ENCODE data around the gene KRTAP5-10. TPM values are rescaled to one million over a fixed set of nuclear protein-coding genes. Genes with fewer than 3 reads are reported as not detected.

The KRTAP5-10 gene
- not detected in 2 replicates for total RNA-seq

GRCh38 chr11:71565263-71565662 lies at the start of gene KRTAP5-10:
Gene KRTAP5-10 (plus strand): TSS chr11:71565563. CDS start chr11:71565588, 25 bp downstream.

GRCh38 chr11:71526796-71527575 lies 38.4 kb upstream of the KRTAP5-10 start, which contains the start of gene KRTAP5-7:
Gene KRTAP5-7 (plus strand): TSS chr11:71527267. CDS start chr11:71527301, 34 bp downstream.

GRCh38 chr11:71537977-71538665 lies 27.2 kb upstream of the KRTAP5-10 start, which contains the start of gene KRTAP5-8:
Gene KRTAP5-8 (plus strand): TSS chr11:71538025. CDS start chr11:71538056, 31 bp downstream.

GRCh38 chr11:71548120-71548519 lies 17.2 kb upstream of the KRTAP5-10 start, which contains the start of gene KRTAP5-9:
Gene KRTAP5-9 (plus strand): TSS chr11:71548420. CDS start chr11:71548658, 238 bp downstream.

GRCh38 chr11:71582309-71582895 lies 17.0 kb downstream of the KRTAP5-10 start, which contains the start of gene KRTAP5-11:
Gene KRTAP5-11 (minus strand): TSS chr11:71582875. CDS start chr11:71582837, 38 bp downstream.

Other genes with a start within 250 kb of the KRTAP5-10 start
- gene DHCR7, start 117.2 kb upstream of the KRTAP5-10 start, total RNA-seq = 42.4 and 50.5 TPM in 2 replicates
- 57.0 and 60.9 TPM in 2 replicates for gene NADSYN1, start 112.4 kb upstream of the KRTAP5-10 start, total RNA-seq
- gene KRTAP5-7, start 38.3 kb upstream of the KRTAP5-10 start, total RNA-seq = 0.13 TPM in 1 of 2 replicates, not detected in the other
- not detected in 2 replicates for gene KRTAP5-8, start 27.5 kb upstream of the KRTAP5-10 start, total RNA-seq
- not detected in 2 replicates for gene KRTAP5-9, start 17.1 kb upstream of the KRTAP5-10 start, total RNA-seq
- gene KRTAP5-11, start 17.3 kb downstream of the KRTAP5-10 start, total RNA-seq = not detected in 2 replicates